Activated CD8-positive, alpha-beta memory T cell treated with anti-CD3 and anti-CD28 coated beads, Interleukin-2, amount 50 U/mL, for 24 hours (primary cell): ENCODE results near the gene IRS2.

Source experiments
- DNase-seq: peaks from one replicate; pipeline ENCODE4 v3.0.0-alpha.2; 2020; ENCODE audit errors: extremely low read depth

Gene IRS2

GRCh38 chr13:109779876-109780510 is 6.4 kb downstream of the IRS2 start:
- no peak for DNase-seq

- DNase-seq: no peak
Measured at GRCh38 chr13:109779074-109779473, 7.3 kb downstream of the IRS2 start.

- no peak for DNase-seq
Measured at GRCh38 chr13:109778102-109778542, 8.3 kb downstream of the IRS2 start.

GRCh38 chr13:109776575-109776974 is 9.8 kb downstream of the IRS2 start:
- no peak for DNase-seq

- no peak for DNase-seq
Measured at GRCh38 chr13:109773786-109774185, 12.6 kb downstream of the IRS2 start.

GRCh38 chr13:109773276-109773675 is 13.1 kb downstream of the IRS2 start:
- no peak for DNase-seq

- DNase-seq: no peak
Measured at GRCh38 chr13:109771926-109772325, 14.5 kb downstream of the IRS2 start.

GRCh38 chr13:109770436-109770835 is 15.9 kb downstream of the IRS2 start:
- DNase-seq: no peak

GRCh38 chr13:109769921-109770320 is 16.5 kb downstream of the IRS2 start:
- no peak for DNase-seq

GRCh38 chr13:109769275-109769674 is 17.1 kb downstream of the IRS2 start:
- DNase-seq: no peak

- no peak for DNase-seq
Measured at GRCh38 chr13:109768616-109769015, 17.8 kb downstream of the IRS2 start.

GRCh38 chr13:109768176-109768575 is 18.2 kb downstream of the IRS2 start:
- DNase-seq: no peak

- no peak for DNase-seq
Measured at GRCh38 chr13:109767023-109767422, 19.4 kb downstream of the IRS2 start.

- no peak for DNase-seq
Measured at GRCh38 chr13:109764470-109765291, 21.7 kb downstream of the IRS2 start.

GRCh38 chr13:109764045-109764444 is 22.3 kb downstream of the IRS2 start:
- DNase-seq: no peak

GRCh38 chr13:109762791-109763190 is 23.6 kb downstream of the IRS2 start:
- no peak for DNase-seq

GRCh38 chr13:109761695-109762094 is 24.7 kb downstream of the IRS2 start:
- no peak for DNase-seq

- DNase-seq: no peak
Measured at GRCh38 chr13:109760951-109761350, 25.4 kb downstream of the IRS2 start.

GRCh38 chr13:109760402-109760801 is 26.0 kb downstream of the IRS2 start:
- DNase-seq: no peak

- no peak for DNase-seq
Measured at GRCh38 chr13:109759609-109760008, 26.8 kb downstream of the IRS2 start.

- DNase-seq: no peak
Measured at GRCh38 chr13:109758937-109759480, 27.4 kb downstream of the IRS2 start.

- DNase-seq: no peak
Measured at GRCh38 chr13:109756778-109757177, 29.6 kb downstream of the IRS2 start.

GRCh38 chr13:109755997-109756396 is 30.4 kb downstream of the IRS2 start:
- no peak for DNase-seq
